Activated CD4-positive, alpha-beta T cell treated with anti-CD3 and anti-CD28 coated beads, Interleukin-2, amount 10 ng/mL, durations not matched to agents 24 days and 14 days (primary cell): Measurements from ENCODE around the gene DAAM2. TPM values are rescaled to one million over a fixed set of nuclear protein-coding genes. Genes with fewer than 3 reads are reported as not detected.

Experiments used
- DNase-seq: peaks from one replicate; pipeline ENCODE4 v3.0.0; 2022
- H3K27ac Mint-ChIP-seq: one replicate; pipeline ENCODE4 v1.8.0; 2022; ENCODE audit warnings: mild to moderate bottlenecking, mixed read lengths
- H3K27me3 Mint-ChIP-seq: one replicate; pipeline ENCODE4 v1.8.0; 2022; ENCODE audit warnings: mixed read lengths
- H3K36me3 Mint-ChIP-seq: one replicate; pipeline ENCODE4 v1.8.0; 2022; ENCODE audit warnings: low read depth, mild to moderate bottlenecking, mixed read lengths
- H3K4me1 Mint-ChIP-seq: one replicate; pipeline ENCODE4 v1.8.0; 2021; ENCODE audit warnings: mixed read lengths
- H3K4me3 Mint-ChIP-seq: one replicate; pipeline ENCODE4 v1.8.0; 2022; ENCODE audit warnings: mild to moderate bottlenecking, moderate library complexity, mixed read lengths
- H3K9me3 Mint-ChIP-seq: one replicate; pipeline ENCODE4 v1.8.0; 2021; ENCODE audit warnings: mixed read lengths
- intact Hi-C: fragments of 100-400 bp; cut with micrococcal nuclease; formaldehyde crosslinking; loops from one replicate; pipeline ENCODE4 v1.15.1; 2023
- total RNA-seq: library from RNA; stranded (reverse); gene quantifications from 2 replicates; pipeline ENCODE4 v1.2.3, GENCODE V29; 2022

DAAM2 gene
- total RNA-seq, 1 donor from 2014 or later: not detected

DNA sequence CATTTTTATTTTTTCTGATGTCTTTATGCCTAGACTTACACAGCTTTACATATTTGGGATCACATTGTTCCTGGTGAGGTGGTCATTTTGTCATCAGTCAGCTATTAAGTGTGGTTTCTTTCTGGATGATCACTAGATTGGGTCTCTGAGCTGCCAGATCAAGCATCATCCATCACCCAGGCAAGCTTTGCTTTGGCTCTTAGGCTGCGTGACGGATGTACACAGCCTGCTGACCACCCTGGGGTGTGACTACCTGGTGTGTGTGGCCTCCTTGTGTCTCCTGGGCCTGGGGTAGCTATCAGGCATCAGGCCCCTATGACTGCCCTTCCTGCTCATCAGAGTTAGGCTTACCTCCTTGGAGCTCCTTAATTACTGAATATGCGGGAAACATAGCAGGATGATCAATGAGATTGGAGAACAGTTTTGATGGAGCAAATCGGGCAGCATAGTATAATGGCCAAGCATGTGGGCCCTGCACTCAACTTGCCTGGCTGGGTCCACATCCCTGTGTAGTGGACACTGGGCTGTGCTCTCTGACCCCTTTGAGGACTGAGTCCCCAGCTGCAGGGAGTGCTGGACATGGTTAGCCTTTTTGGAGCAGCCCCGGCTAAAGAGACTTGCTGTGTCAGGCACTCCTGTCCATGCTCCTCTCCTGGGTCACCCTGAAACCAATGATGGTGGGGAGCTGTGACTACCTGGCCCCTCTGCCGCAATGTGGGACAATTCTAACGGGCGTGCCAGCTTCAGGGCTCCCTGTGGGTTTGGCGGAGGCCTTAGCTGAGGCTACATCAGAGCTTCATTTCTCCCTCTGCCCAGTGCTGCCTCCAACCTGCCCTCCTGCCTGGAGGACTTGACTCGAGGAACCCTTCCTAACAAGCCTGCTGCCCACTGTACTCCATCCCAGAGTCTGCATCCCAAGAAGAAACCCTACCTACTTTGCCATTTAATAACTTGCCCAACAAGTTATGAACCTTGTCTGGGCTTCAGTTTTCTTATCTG, 8.2 kb downstream of the DAAM2 start:
- peaks cover 6% of the 10 kb centered on the region for H3K27me3 Mint-ChIP-seq
- no peak overlapping the region for H3K27ac Mint-ChIP-seq
- no peak for DNase-seq
- H3K9me3 Mint-ChIP-seq: no peaks in the 10 kb centered on the region
- H3K4me1 Mint-ChIP-seq: no peaks in the 10 kb centered on the region
- H3K36me3 Mint-ChIP-seq: no peaks in the 10 kb centered on the region
- intact Hi-C loops: no loop called here
- no peak overlapping the region for H3K4me3 Mint-ChIP-seq

DNA sequence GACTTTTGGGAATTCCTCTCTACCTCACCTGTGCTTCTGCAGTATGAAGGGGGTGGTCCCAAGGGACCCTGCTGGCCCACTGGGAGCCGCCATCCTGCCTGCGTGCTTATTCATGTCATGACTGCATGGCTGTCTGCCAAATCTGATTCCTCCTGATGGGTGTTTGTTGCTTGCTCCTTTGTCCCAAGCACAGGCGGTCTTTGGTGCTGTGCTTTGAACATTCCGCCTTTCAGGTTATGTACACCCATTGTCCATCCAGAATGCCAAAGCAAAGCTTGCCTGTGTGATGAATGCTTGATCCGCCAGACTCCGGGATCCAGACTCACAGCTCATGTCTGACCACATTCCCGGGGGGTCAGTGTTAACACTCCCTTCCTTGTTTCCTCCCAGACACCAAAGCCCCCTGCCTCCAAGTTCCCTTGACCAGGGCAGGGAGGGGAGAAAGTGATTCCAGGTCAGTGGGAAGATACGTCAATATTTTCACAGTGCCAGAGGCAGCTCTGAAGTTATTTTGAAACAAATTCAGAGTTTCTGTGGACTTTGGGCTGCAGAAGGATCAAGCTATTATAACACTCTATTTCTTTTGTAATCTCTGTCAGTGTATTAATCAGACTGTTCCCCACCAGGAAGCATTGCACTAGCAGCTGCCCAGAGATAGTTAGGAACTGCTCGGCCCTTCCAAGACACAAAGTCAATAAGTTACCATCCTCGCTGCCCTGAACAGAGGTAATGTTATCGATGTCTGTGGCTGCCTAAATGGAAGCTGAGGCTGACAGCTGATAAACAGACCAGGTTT, 9.5 kb downstream of the DAAM2 start:
- no peak for DNase-seq
- intact Hi-C loops: no loop called here
- H3K36me3 Mint-ChIP-seq: no peaks in the 10 kb centered on the region
- peaks cover 5% of the 10 kb centered on the region for H3K27me3 Mint-ChIP-seq
- no peak overlapping the region for H3K27ac Mint-ChIP-seq
- no peaks in the 10 kb centered on the region for H3K4me1 Mint-ChIP-seq
- H3K9me3 Mint-ChIP-seq: no peaks in the 10 kb centered on the region
- H3K4me3 Mint-ChIP-seq: no peak overlapping the region

GRCh38 chr6:39803872-39804271, 11.7 kb downstream of the DAAM2 start:
- Mint-ChIP-seq H3K36me3 (no peaks in the 10 kb centered on the region), H3K9me3 (no peaks in the 10 kb centered on the region), H3K4me1 (no peaks in the 10 kb centered on the region), H3K27me3 (peaks cover 5% of the 10 kb centered on the region), H3K27ac (no peak overlapping the region), H3K4me3 (no peak overlapping the region)
- intact Hi-C loops: no loop called here
- DNase-seq: no peak

DNA sequence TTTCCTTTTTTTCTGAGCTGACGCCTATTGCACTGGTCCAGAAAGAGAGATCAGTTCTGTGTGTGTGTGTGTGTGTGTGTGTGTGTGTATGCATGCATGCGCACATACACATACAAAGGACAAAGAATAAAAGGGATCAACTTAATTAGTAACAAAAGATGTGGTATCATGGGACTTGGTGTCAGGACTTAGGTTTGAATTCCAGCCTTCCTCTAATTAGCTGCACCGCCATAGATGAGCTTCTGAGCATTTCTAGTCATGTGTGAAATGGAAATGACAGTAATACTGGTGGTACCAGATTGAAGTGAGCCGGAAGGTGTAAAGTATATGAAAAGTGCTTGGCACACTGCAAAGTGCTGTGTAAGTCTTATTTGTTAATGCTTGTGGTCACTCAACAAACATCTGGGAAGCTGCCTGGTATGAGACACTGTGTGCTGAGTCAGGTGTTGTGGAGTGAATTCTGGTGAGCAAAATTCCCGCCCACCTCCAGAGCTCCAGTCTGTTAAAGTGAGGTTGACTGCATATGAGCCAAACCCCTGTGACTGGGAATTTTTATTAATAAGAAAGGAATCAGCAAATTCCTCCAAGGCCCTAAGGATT, 12.4 kb downstream of the DAAM2 start:
- no peaks in the 10 kb centered on the region for H3K36me3 Mint-ChIP-seq
- H3K27me3 Mint-ChIP-seq: peaks cover 5% of the 10 kb centered on the region
- DNase-seq: no peak
- intact Hi-C loops: no loop called here
- no peak overlapping the region for H3K27ac Mint-ChIP-seq
- H3K4me1 Mint-ChIP-seq: no peaks in the 10 kb centered on the region
- no peaks in the 10 kb centered on the region for H3K9me3 Mint-ChIP-seq
- no peak overlapping the region for H3K4me3 Mint-ChIP-seq

- no peak overlapping the region for H3K27ac Mint-ChIP-seq
- no peaks in the 10 kb centered on the region for H3K9me3 Mint-ChIP-seq
- H3K4me3 Mint-ChIP-seq: no peak overlapping the region
- intact Hi-C loops: no loop called here
- DNase-seq: no peak
- peaks cover 5% of the 10 kb centered on the region for H3K27me3 Mint-ChIP-seq
- no peaks in the 10 kb centered on the region for H3K4me1 Mint-ChIP-seq
- H3K36me3 Mint-ChIP-seq: no peaks in the 10 kb centered on the region
Observed at GRCh38 chr6:39806278-39806677, 14.1 kb downstream of the DAAM2 start.

GRCh38 chr6:39808346-39808745, 16.2 kb downstream of the DAAM2 start:
- no peak for DNase-seq
- intact Hi-C loops: no loop called here
- Mint-ChIP-seq H3K36me3 (no peaks in the 10 kb centered on the region), H3K4me3 (no peak overlapping the region), H3K27ac (no peak overlapping the region), H3K27me3 (peaks cover 4% of the 10 kb centered on the region), H3K9me3 (no peaks in the 10 kb centered on the region), H3K4me1 (no peaks in the 10 kb centered on the region)

DNA sequence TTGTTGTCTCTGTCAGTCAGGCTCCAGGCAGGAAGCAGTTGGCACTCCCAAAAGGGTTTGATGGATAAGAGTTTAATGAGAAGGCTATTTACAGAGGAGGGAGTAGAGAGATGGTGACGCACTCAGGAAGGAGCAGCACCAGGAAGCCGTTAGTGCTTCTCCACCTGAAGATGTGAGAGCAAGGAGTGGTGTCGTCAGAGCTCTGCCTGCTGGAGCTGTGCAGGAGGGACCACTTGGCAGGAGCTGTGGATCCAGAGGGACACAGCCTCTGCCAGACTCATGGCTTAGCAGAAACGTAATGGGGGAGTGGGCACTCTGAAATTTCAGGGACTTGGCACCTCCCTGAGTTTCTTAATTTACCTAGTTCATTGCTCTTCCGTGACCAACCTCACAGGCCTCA, 16.8 kb downstream of the DAAM2 start:
- no peaks in the 10 kb centered on the region for H3K4me1 Mint-ChIP-seq
- no peak overlapping the region for H3K27ac Mint-ChIP-seq
- intact Hi-C loops: no loop called here
- no peak for DNase-seq
- no peaks in the 10 kb centered on the region for H3K9me3 Mint-ChIP-seq
- H3K4me3 Mint-ChIP-seq: no peak overlapping the region
- H3K27me3 Mint-ChIP-seq: peaks cover 4% of the 10 kb centered on the region
- no peaks in the 10 kb centered on the region for H3K36me3 Mint-ChIP-seq

- H3K4me1 Mint-ChIP-seq: no peaks in the 10 kb centered on the region
- DNase-seq: no peak
- no peak overlapping the region for H3K27ac Mint-ChIP-seq
- H3K36me3 Mint-ChIP-seq: no peaks in the 10 kb centered on the region
- H3K27me3 Mint-ChIP-seq: peaks cover 3% of the 10 kb centered on the region
- no peak overlapping the region for H3K4me3 Mint-ChIP-seq
- intact Hi-C loops: no loop called here
- no peaks in the 10 kb centered on the region for H3K9me3 Mint-ChIP-seq
Observed at GRCh38 chr6:39811835-39812345, 19.7 kb downstream of the DAAM2 start.

DNA sequence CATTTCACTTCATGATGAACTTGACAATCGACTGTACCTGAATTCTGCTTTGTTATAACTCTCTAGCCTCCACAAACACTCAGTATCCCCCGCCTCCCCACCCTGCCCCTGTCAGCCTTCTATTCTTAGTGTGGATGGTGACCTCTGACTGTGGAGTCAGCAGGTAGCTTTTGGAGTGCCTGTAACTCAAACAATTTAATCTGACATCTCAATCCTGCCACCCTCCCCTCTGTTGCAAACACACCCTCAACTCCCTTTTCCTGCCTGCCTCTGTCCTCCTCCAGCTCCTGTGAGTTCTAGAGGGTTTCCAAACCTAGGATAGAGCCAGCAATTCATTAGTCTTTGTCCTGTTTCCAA, 20.3 kb downstream of the DAAM2 start:
- H3K27ac Mint-ChIP-seq: no peak overlapping the region
- H3K9me3 Mint-ChIP-seq: no peaks in the 10 kb centered on the region
- no peaks in the 10 kb centered on the region for H3K4me1 Mint-ChIP-seq
- DNase-seq: no peak
- no peak overlapping the region for H3K4me3 Mint-ChIP-seq
- H3K27me3 Mint-ChIP-seq: peaks cover 3% of the 10 kb centered on the region
- no peaks in the 10 kb centered on the region for H3K36me3 Mint-ChIP-seq
- intact Hi-C loops: no loop called here

DNA sequence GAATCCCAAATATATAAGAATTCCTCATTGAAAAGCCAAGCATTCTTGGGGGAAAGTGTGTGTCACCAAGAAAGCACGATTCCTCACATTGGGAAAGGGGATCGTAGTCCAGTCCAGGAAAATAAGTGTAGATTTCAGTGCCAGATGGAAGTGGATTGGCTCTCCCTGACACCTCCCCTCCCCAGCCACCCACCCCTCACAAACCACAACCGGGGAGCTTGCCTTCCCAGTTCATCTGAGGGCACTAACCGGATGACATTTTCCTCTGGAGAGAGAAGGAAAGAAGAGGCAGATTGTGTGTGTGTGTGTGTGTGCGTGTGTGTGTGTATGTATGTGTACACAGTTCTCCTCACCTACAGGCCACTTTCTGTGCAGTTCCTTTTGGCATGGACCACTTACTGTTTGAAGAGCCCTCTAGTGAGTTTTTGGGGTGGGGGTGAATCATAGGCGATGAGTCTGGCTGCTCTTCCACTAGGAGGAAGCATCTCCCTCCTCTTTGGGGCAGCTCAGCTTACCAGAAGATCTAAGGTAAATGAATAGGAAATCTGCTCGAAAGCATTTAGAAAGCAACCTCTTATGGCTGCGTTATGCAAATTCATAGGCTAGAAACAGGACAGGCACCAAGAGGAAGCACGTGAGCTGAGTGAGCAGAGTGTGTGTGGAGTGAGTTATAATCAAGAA, 20.8 kb downstream of the DAAM2 start:
- H3K36me3 Mint-ChIP-seq: no peaks in the 10 kb centered on the region
- no peak overlapping the region for H3K27ac Mint-ChIP-seq
- H3K4me3 Mint-ChIP-seq: no peak overlapping the region
- no peak for DNase-seq
- H3K27me3 Mint-ChIP-seq: peaks cover 3% of the 10 kb centered on the region
- no peaks in the 10 kb centered on the region for H3K4me1 Mint-ChIP-seq
- H3K9me3 Mint-ChIP-seq: no peaks in the 10 kb centered on the region
- intact Hi-C loops: no loop called here

DNA sequence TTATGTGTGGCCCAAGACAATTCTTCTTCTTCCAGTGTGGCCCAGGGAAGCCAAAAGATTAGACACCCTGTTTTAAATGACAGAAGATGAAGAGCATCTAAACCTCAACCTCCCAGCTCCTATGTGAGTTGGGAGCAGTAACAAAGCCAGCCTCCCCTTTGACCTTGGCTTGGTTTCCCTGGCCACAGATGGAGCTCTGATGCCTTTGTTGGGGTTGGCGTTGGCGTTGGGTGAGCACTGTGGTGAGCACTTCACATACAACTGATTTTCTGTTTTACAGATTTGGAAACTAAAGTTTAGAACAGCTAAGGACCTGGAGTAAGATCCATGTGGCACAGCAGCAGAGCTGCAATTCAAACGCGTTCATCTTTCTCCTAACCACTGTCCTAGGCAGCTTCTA, 22.1 kb downstream of the DAAM2 start:
- H3K4me1 Mint-ChIP-seq: no peaks in the 10 kb centered on the region
- DNase-seq: no peak
- intact Hi-C loops: no loop called here
- H3K9me3 Mint-ChIP-seq: no peaks in the 10 kb centered on the region
- no peaks in the 10 kb centered on the region for H3K36me3 Mint-ChIP-seq
- H3K4me3 Mint-ChIP-seq: no peak overlapping the region
- H3K27me3 Mint-ChIP-seq: peaks cover 3% of the 10 kb centered on the region
- no peak overlapping the region for H3K27ac Mint-ChIP-seq

- H3K9me3 Mint-ChIP-seq: no peaks in the 10 kb centered on the region
- intact Hi-C loops: no loop called here
- peaks cover 3% of the 10 kb centered on the region for H3K27me3 Mint-ChIP-seq
- no peak overlapping the region for H3K27ac Mint-ChIP-seq
- H3K4me1 Mint-ChIP-seq: no peaks in the 10 kb centered on the region
- H3K36me3 Mint-ChIP-seq: no peaks in the 10 kb centered on the region
- DNase-seq: no peak
- no peak overlapping the region for H3K4me3 Mint-ChIP-seq
Observed at GRCh38 chr6:39815356-39815755, 23.2 kb downstream of the DAAM2 start.

- intact Hi-C loops: no loop called here
Observed at GRCh38 chr6:39816747-39817146, 24.6 kb downstream of the DAAM2 start.

More at GRCh38 chr6:39816747-39817146, 24.6 kb downstream of the DAAM2 start:
- Mint-ChIP-seq H3K36me3 (no peaks in the 10 kb centered on the region), H3K4me3 (no peak overlapping the region), H3K9me3 (no peaks in the 10 kb centered on the region), H3K27me3 (peaks cover 3% of the 10 kb centered on the region), H3K4me1 (no peaks in the 10 kb centered on the region), H3K27ac (no peak overlapping the region)
- DNase-seq: no peak
